Amniotic stem cell (primary cell): ENCODE results near the gene CHST11.
"Not testable (repeated sequence)": the region's sequence is repeated elsewhere in the genome, so short reads cannot be mapped to it uniquely, and the experiment has no call there.

ENCODE experiments used
- DNase-seq: peaks from one replicate; lab custom pipeline; 2025; lab: John Stamatoyannopoulos, UW

The CHST11 gene

GRCh38 chr12:104741077-104741476 lies 284.3 kb downstream of the CHST11 start:
- DNase-seq, result no peak

- no peak for DNase-seq
Measured at GRCh38 chr12:104741497-104742367, 285.0 kb downstream of the CHST11 start.

GRCh38 chr12:104742551-104743201 lies 285.9 kb downstream of the CHST11 start:
- DNase-seq, result no peak

- DNase-seq, result no peak
Measured at GRCh38 chr12:104743202-104743580, 286.4 kb downstream of the CHST11 start.

GRCh38 chr12:104743753-104744548 lies 287.2 kb downstream of the CHST11 start:
- DNase-seq, result not testable (repeated sequence)

- no peak for DNase-seq
Measured at GRCh38 chr12:104746467-104747088, 289.8 kb downstream of the CHST11 start.

- DNase-seq, result no peak
Measured at GRCh38 chr12:104747330-104747729, 290.6 kb downstream of the CHST11 start.

GRCh38 chr12:104747955-104748354 lies 291.2 kb downstream of the CHST11 start:
- no peak for DNase-seq

- no peak for DNase-seq
Measured at GRCh38 chr12:104748356-104748755, 291.6 kb downstream of the CHST11 start.

- DNase-seq, result no peak
Measured at GRCh38 chr12:104748790-104749189, 292.0 kb downstream of the CHST11 start.

GRCh38 chr12:104749545-104749944 lies 292.8 kb downstream of the CHST11 start:
- DNase-seq, result no peak

- no peak for DNase-seq
Measured at GRCh38 chr12:104750061-104750460, 293.3 kb downstream of the CHST11 start.

- DNase-seq, result no peak
Measured at GRCh38 chr12:104751120-104751519, 294.4 kb downstream of the CHST11 start.

- DNase-seq, result no peak
Measured at GRCh38 chr12:104751594-104751993, 294.8 kb downstream of the CHST11 start.

- DNase-seq, result no peak
Measured at GRCh38 chr12:104752016-104752415, 295.3 kb downstream of the CHST11 start.

- no peak for DNase-seq
Measured at GRCh38 chr12:104752881-104753280, 296.1 kb downstream of the CHST11 start.

GRCh38 chr12:104756901-104757300 lies 300.2 kb downstream of the CHST11 start:
- no peak for DNase-seq

- no peak for DNase-seq
Measured at GRCh38 chr12:104758771-104759170, 302.0 kb downstream of the CHST11 start.

GRCh38 chr12:104761091-104761490 lies 304.3 kb downstream of the CHST11 start:
- no peak for DNase-seq

GRCh38 chr12:104761611-104762010 lies 304.9 kb downstream of the CHST11 start:
- no peak for DNase-seq

GRCh38 chr12:104763168-104763805 lies 306.5 kb downstream of the CHST11 start:
- DNase-seq, result no peak
